Gastrocnemius medialis (tissue), 4 donors: ENCODE measurements around the gene AK1.

Source experiments
- CTCF ChIP-seq, 5 experiments: fragments of 450-650 bp in 3 of 5; fragments of 200-600 bp in 2 of 5; sonication (generic) in 2 of 5; IDR thresholded peaks in 4 of 5; conservative IDR thresholded peaks in 1 of 5; 1 replicate in 4 of 5; 2 replicates in 1 of 5; pipeline ENCODE4 v1.5.1; 2016 to 2019; ENCODE audit warnings: antibody characterized with exemption in 5 of 5, mild to moderate bottlenecking in 3 of 5, moderate library complexity in 3 of 5
- POLR2A ChIP-seq, 2 donors: fragments of 450-650 bp; IDR thresholded peaks; one replicate each; pipeline ENCODE4 v1.6.1; 2017; ENCODE audit warnings: antibody characterized with exemption in 2 of 2, mild to moderate bottlenecking in 2 of 2, moderate library complexity in 2 of 2

GRCh38 chr9:127857278-127857677 is 20.2 kb downstream of the AK1 start:
- TF ChIP-seq POLR2A (IDR thresholded peaks at IDR 0.05) (no peak), CTCF (IDR thresholded peaks at IDR 0.05 in 4 of 5, conservative IDR thresholded peaks at IDR 0.05 in 1 of 5) (no peak)
